Memory B cell (primary cell): ENCODE data around the gene CSNK1A1.

Experiments
- ATAC-seq: fragments of 150-1000 bp; cut with Tn5 transposase; 2 replicates; pipeline ENCODE4 v1.10.0; 2021; ENCODE audit warnings: low read depth, mild to moderate bottlenecking, moderate library complexity
- DNase-seq, 2 donors: peaks; one replicate each; pipeline ENCODE4 v3.0.0; 2022; ENCODE audit warnings: low spot score in 2 of 2
- H3K27ac Mint-ChIP-seq: one replicate; pipeline ENCODE4 v1.8.0; 2022; ENCODE audit warnings: mild to moderate bottlenecking, moderate library complexity, mixed read lengths
- H3K27me3 Mint-ChIP-seq: one replicate; pipeline ENCODE4 v1.8.0; 2022; ENCODE audit warnings: mixed read lengths
- H3K36me3 Mint-ChIP-seq: one replicate; pipeline ENCODE4 v1.8.0; 2022; ENCODE audit warnings: mild to moderate bottlenecking, mixed read lengths
- H3K4me1 Mint-ChIP-seq: one replicate; pipeline ENCODE4 v1.8.0; 2022; ENCODE audit warnings: mixed read lengths
- H3K4me3 Mint-ChIP-seq: one replicate; pipeline ENCODE4 v1.8.0; 2022; ENCODE audit warnings: mild to moderate bottlenecking, moderate library complexity, mixed read lengths
- H3K9me3 Mint-ChIP-seq: one replicate; pipeline ENCODE4 v1.8.0; 2022; ENCODE audit warnings: mixed read lengths

Gene CSNK1A1

DNA sequence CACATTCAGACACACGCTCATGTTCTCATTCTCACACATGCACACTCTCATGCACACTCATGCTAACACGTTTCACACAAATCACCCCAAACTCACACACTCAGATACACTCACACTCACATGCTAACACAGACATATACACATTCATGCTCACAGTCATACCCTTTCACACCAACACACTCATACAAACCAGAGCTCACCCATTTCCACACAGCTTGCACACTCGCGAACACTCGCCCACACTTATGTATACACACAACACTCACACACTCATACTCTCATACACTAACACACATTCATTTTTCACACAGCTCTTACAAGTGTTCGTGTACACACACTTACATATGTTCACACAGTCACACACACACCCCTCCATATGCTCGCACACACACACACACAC is 108.0 kb downstream of the CSNK1A1 start:
- no peak for ATAC-seq
- H3K9me3 Mint-ChIP-seq: no peaks in the 10 kb centered on the region

DNA sequence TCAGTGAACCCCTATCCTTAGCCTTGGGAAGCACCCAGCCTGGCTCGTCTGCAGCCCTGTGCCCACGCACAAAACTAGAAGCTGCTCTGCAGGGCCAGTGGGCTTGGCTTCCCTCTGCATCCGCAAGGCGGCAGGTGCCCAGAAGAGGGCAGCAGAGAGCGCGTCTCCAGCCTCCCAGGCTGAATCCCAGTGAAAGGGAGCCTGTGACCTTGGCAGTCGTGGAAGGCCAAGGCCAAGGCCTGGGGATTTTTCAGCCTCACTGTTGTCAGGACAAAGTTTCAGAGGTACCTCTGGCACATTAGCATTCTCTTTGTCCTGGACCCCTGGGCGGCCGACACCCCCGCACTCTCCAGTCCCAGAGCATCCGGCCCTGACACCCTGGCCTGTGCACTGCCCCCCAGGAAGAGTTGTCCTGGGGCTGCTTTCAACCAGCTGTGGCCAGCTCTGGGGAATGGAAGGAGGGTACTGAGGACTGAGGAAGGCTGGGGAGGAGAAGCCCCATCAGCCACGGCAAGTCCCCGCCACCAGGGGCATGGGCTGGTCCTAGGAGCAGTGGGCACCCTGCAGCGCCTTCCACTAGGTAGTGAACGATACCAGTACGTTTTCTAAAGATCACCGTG is 108.6 kb downstream of the CSNK1A1 start:
- Mint-ChIP-seq H3K4me1 (peaks cover 2% of the 10 kb centered on the region), H3K27ac (no peak overlapping the region), H3K9me3 (no peaks in the 10 kb centered on the region), H3K36me3 (no peaks in the 10 kb centered on the region), H3K4me3 (no peak overlapping the region), H3K27me3 (peaks cover 11% of the 10 kb centered on the region)
- peak; percentile 73 for ATAC-seq
- peak; percentile 64 to 69 for DNase-seq

More for the DNA sequence above, 108.0 kb downstream of the CSNK1A1 start:
- no peak overlapping the region for H3K4me3 Mint-ChIP-seq
- DNase-seq: no peak
- H3K4me1 Mint-ChIP-seq: peaks cover 2% of the 10 kb centered on the region
- no peaks in the 10 kb centered on the region for H3K36me3 Mint-ChIP-seq
- peaks cover 12% of the 10 kb centered on the region for H3K27me3 Mint-ChIP-seq
- H3K27ac Mint-ChIP-seq: no peak overlapping the region
